Stimulated activated CD8-positive, alpha-beta memory T cell treated with anti-CD3 and anti-CD28 coated beads, Interleukin-12 subunit alpha, Interleukin-12 subunit beta, amount 100 ng/mL, for 4 hours (primary cell): ENCODE measurements around the gene C19orf47.
"Not testable (repeated sequence)": the region's sequence is repeated elsewhere in the genome, so short reads cannot be mapped to it uniquely, and the experiment has no call there.

ENCODE experiments used
- DNase-seq: peaks from one replicate; pipeline ENCODE4 v3.0.0-alpha.2; 2020; ENCODE audit warnings: low read depth

Gene C19orf47

DNA sequence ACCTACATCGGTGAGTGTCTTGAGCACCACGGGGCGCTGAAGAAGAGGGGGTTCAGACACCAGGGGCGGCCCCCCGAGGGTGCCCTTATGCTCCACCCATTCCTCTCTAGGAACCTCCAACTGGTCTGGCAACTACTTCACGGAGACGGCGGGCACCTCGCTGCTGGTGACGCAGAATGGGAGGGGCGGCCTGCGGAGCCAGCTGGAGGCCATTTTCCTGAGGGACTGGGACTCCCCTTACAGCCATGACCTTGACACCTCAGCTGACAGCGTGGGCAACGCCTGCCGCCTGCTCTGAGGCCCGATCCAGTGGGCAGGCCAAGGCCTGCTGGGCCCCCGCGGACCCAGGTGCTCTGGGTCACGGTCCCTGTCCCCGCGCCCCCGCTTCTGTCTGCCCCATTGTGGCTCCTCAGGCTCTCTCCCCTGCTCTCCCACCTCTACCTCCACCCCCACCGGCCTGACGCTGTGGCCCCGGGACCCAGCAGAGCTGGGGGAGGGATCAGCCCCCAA lies 29.7 kb upstream of the C19orf47 start:
- DNase-seq: no peak

DNA sequence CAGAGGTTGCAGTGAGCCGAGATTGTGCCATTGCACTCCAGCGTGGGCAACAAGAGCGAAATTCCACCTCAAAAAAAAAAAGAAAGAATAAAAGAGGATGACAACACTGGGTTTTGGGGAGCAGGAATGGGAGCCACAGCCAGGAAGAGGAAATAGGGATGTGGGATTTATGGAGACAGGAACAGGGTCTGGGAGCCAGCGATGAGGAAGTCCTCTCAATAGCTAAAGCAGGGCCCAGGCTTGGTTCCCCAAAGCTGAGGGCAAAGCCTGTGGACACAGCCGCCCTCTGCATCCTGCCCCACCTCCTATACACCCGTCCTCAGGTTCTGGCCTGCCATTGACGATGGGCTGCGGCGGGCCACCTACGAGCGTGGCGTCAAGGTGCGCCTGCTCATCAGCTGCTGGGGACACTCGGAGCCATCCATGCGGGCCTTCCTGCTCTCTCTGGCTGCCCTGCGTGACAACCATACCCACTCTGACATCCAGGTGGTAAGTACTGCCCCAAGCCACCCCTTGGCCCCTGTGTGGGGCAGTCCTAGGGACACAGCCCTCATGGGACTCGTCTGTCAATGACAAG lies 28.2 kb upstream of the C19orf47 start:
- DNase-seq: no peak

DNA sequence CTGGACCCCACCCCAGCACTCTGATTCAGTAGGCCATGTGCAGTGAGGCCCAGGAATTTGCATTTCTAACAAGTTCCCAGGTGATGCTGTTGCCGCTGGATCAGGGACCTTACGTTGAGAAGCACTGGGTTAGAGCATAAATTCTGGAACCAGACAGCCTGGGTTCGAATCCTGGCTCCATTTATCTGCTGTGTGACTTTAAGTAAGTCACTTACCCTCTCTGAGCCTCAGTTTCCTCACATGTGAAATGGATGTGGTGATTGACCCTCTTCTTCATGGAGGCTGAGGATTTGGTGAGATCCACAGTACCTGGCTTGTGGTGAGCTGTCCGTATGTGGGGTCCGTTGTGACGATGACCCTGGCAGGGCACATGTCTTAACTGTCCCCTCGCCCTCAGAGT lies 25.9 kb upstream of the C19orf47 start:
- DNase-seq: no peak

DNA sequence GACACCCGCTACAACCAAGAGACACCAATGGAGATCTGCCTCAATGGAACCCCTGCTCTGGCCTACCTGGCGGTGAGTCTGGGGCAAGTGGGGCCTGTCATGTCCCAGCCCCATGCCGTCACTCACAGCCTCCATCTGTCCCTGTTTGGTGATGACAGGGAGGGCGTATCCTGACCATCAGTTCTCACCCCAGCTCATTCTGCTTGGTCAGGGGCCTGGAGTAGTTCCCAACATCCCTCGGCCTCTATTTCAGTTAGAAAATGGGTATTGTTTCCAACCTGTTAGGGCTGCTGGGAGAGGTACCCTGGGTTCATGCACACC lies 23.6 kb upstream of the C19orf47 start:
- no peak for DNase-seq

DNA sequence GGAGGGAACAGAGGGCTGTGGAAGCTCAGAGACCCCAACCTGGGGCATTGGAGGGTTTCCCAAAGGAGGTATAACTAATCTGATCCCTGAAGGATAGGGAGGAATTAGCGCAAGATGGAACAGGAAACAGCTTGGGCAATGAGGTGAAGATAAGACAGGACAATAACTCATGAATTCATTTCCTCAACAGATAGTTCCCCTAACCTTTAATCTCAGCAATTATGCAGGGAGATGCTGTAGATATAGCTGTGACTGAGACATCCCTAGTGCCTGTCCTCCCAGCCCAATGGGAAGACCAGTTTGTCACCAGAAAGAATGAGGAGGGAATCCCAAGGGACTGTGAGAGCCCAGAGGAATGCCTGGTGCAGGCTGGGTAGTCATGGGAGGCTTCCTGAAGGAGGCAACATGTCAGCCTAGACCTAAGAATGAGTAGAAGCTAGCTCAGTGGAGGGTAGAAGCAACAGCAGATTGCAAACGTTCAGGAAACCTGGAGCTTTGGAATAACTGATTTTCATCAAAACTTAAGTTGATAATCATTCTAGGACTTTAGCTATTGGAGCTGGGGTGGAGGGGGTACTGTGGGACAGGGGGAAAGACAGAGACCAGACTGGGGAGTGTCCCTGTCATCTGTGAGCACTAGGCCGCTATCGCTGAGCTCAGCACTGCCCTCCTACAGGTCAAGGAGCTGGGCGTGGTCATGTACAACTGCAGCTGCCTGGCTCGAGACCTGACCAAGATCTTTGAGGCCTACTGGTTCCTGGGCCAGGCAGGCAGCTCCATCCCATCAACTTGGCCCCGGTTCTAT lies 23.0 kb upstream of the C19orf47 start:
- DNase-seq: no peak

DNA sequence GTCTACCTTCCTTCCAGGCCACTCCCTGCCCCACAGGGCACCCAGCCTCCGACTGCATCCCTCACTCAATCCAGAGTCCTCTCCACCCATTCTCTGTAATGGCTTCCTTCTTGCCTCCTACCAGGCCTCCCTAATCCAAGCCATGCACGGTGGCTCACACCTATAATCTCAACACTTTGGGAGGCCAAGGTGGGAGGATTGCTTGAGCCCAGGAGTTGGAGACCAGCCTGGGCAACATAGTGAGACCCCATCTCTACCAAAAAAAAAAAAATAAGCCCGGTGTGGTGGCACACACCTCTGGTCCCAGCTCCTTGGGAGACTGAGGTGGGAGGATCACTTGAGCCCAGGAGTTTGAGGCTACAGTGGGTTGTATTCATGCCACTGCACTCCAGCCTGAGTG lies 22.1 kb upstream of the C19orf47 start:
- DNase-seq: not testable (repeated sequence)

DNA sequence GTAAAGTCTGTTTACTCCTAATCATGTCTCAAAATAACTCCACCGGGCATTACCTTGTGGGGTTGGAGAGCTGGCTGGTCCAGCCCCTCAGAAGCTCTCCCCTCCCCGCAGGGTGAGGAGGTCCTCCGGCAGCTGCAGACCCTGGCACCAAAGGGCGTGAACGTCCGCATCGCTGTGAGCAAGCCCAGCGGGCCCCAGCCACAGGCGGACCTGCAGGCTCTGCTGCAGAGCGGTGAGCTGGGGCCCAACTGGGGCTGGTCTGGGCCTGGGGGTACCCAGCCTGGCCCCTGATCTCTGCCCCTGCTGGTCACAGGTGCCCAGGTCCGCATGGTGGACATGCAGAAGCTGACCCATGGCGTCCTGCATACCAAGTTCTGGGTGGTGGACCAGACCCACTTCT lies 21.6 kb upstream of the C19orf47 start:
- no peak for DNase-seq

DNA sequence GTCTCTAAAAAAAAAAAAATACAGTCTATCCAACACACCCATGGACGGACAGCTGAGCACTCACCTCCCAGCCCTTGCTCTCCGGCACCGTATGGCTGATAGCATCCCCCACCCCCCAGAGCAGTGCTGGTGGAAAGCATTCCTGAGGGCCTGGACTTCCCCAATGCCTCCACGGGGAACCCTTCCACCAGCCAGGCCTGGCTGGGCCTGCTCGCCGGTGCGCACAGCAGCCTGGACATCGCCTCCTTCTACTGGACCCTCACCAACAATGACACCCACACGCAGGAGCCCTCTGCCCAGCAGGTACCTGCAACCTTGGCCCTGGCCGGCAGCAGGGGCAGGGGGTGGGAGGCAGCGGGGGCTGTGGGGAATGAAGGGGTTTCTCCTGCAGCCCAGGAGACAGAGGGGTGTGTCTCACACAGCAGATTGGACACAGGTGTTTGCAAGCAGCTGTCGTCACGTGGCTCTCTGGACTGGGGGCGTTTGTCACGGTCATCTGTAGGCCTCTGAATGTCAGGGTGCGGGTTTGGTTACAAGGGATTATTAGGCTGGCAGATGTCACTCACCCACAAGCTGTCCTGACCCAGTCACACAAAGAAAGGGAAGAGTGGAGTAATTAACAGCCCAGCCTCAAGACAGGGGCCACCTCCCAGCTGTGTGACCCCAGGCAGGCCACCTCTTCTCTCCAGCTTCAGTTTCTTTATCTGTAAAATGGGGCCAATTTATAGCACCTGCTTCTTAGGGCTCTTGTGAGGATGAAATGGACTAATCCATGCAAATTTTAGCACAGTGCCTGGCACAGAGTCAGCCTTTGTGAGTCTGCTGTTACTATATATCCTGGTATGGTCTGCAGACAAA lies 19.6 kb upstream of the C19orf47 start:
- no peak for DNase-seq

DNA sequence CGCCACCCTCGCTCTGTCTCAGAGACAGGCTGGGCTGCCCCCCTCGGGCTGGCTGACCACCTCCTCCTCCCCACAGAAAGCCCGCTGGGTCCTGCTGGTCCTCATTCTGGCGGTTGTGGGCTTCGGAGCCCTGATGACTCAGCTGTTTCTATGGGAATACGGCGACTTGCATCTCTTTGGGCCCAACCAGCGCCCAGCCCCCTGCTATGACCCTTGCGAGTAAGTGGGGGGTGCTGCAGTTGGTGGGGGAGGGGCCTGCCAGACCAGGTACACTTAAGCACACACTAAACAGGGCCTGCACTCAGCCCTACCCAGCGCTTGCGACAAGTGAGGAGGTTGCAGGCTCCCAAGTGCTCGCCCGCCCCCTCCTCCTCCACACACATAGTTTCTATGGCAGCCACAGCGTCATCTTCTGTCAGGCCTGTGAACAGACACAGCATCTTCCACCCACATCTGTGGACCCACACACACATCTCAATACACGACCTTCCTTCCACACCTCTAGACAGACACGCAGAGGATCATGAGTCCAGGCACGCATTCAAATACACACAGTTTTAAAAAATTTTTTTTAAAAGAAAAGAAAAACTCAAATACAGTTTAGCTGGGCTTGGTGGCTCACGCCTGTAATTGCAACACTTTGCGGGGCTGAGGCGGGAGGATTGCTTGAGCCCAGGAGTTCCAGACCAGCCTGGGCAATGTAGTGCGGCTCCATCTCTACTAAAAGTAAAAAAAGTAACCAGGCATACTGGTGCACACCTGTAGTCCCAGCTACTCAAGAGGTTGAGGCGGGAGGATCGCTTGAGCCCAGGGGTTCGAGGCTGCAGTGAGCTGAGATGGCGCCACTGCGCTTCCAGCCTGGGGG lies 18.7 kb upstream of the C19orf47 start:
- DNase-seq: no peak

DNA sequence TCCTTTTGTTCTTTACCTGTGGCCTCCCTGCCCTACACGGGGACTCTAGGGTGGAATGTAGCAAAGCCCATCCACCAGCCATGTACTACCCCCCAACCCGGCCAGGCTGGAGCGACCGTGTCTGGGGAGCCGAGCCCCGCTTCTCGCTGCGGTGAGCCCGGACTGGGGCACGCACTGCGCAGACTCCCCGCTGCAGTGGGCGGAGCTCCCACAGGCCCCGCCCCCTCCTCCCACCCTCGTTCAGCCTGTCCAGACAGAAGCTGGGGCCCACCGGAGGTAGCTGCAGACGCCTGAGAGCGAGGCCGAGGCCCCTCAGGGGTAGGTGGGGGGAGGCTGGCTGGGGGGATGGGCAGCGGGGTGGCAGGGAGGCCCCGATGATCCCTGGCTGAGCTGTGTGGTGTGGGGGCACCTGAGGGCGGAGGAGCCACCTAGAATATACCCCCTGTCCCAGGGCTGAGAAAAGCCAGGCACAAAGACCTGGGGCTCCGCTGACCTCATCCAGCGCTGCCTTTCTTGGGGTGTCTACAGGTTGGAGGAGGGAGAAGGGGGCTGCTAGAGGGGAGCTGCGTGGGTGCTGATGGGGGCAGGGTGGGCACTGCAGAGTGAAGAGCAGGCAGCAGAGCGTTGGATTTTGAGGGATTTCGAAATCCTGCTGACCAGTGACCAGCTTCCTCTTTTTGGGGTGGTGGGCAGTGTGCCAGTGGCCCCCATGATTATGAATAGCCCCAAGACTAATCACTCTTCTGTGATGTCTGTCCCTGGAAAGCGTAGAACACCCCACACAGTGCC lies 17.6 kb upstream of the C19orf47 start:
- DNase-seq: peak; percentile 19

DNA sequence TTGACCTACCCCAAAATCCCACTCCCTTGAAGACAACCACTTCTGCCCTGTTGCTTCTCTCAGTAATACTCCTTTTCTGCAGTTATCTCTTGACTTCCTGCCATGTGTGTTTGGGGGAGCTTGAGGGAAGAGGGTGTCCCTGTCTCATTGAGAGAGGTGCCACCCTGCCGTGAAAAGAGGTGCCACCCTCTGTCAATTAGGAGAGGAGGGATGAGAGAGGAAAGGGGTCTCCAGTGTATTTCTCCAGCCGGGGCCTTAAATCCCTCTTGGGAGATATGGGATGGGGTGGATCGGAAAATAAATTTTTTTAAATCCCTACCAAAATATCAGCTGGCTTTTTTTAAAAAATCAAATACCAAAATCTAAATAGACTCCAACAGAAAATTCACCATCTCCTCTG lies 16.8 kb upstream of the C19orf47 start:
- DNase-seq: no peak

DNA sequence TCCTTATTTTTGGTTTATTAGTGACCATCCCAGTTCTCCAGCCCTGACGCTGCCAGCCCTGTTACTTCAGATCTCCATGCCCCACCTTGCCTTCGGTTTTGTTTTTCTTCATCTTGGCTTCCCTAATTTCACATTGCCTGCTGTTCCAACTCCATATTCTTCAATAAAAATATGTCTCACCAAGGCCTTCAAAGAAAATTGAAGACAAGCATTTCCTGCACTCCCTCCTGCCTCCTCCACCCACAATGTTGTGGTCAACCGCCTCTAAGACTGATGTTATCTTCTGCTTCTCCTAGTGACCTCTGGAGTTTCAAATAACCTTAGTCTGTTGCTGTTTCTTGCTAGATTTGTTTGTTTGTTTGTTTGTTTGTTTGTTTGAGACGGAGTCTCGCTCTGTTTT lies 14.9 kb upstream of the C19orf47 start:
- no peak for DNase-seq

DNA sequence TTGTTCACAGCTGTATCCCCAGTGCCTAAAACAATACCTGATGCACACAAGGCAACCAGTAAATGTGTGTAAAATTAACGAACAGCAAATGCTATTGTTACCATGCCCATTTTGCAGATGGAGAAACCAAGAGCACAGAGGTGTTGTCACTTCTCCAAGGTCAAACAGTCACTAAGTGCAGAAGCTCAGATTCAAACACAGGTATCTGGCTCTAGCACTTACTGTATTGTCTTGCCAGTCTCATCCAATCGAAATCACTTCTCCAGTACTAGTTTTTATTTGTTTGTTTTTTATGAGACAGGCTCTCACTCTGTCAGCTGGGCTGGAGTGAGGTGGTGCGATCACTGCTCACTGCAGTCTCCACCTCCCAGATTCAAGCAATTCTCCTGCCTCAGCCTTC lies 14.0 kb upstream of the C19orf47 start:
- DNase-seq: no peak

DNA sequence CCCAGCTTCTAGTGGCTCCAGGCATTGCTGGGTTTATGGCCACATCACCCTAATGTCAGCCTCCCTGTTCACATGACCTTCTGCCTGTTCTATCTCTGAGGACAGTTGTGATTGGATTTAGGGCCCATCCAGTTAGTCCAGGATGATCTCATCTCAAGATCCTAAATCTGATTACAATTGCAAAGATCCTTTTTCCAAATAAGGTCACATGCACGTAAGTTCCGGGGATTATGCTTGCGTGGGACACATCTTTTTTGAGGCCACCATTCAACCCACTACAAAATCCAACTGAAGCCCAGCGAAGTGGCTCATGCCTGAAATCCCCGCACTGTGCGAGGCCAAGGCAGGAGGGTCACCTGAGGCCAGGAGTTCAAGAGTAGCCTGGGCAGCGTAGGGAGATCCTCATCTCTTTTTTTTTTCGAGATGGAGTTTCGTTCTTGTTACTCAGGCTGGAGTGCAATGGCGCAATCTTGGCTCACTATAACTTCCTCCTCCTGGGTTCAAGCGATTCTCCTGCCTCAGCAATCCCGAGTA lies 12.6 kb upstream of the C19orf47 start:
- no peak for DNase-seq

DNA sequence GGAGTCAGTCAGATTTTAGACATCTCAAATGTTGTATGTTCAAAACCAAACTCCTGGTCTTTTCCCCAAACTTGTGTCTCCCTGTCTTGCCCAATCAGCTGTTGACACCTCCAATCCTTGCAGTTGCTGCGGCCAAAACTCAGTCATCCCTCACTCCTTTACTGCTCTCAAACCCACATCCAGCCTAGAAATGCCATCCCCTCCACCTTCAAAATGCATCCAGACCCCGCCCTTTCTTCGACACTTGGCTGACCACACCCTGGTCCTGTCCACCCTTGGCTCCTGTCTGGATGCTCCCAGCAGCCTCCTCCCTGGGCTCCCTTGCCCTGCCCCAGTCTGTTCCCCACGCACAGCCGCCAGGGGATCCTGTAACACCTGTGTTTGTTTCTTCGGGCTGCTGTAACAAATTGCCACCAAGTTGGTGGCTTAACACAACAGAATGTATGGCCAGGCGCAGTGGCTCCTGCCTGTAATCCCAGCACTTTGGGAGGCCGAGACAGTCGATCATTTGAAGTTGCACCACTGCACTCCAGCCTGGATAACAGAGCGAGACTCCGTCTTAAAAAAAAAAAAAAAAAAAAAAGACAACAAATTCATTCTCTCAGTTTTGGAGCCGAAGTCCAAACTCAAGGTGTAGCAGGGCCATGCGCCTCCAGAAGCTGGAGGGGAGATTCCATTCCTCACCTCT lies 12.0 kb upstream of the C19orf47 start:
- DNase-seq: no peak

DNA sequence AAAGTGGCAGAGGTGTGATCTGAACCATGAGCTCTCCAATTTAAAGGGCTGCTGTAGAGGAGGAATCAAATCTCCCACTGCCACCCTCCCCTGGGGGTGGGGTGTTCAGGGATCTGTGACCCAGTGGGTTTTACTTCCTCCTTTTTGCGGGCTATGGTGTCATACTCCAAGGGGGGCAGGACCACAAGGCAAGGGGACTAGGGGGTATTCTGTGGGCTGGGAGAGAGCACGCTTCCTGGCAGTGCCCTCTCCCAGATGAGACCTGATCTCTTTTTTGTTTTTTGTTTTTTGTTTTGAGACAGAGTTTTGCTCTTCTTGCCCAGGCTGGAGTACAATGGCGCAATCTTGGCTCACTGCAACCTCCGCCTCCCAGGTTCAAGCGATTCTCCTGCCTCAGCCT lies 10.6 kb upstream of the C19orf47 start:
- DNase-seq: no peak

DNA sequence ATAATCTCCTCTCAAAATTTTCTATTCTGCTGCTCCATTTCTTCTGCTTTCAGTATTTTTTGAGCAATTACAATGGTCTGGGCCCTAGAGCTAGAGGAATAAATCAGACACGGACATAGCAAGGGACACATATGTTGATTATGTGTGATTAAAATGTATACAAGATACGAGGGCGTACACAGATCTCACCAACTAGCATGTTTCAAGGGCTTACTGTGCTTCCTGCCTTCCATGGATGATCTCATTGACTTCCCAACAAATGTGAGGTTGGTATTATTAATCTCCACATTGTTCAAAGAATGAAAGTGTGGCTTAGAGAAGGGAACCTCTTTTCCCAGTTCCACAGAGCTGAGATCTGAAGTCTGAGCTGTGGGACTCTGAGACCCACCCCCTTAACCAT lies 9.4 kb upstream of the C19orf47 start:
- no peak for DNase-seq

DNA sequence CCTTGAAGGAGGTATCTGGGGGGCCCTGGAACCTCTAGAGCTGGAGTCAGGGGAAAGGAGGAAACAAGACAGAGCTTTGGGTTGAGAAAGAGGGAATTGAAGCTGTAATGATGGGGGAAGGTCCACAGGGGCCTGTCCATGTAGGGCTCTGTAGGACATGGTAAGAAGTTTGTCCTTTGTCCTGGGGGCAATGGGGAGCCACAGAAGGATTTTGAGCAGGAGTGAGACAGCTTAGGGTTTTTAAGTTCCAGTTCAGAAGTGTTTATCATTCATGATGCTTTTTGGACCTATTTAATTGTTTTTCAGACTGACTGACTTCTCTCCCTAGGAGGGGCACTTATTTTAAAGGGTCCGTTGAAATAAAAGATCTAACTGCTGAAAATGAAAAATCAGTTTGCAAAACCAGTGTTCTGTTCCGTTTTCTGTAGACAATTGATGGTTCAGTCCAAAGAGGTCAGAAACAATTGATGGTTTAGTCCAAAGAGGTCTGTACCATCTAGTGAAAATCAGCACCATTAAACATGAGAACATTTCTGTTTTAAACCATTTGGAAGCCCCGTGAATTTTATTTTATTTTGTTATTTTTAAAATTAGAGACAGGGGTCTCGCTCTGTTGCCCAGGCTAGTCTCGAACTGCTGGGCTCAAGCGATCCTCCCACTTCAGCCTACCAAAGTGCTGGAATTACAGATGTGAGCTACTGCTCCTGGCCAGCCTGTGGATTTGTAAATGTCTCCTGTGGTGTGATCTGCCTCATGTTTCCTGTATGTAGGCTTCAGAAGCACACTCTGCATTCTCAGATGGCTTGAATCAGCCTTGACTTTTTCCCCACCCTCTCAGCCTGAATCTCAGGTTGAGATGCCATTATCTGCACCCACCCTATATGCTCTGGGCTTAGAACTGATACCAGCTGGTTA lies 8.7 kb upstream of the C19orf47 start:
- no peak for DNase-seq

DNA sequence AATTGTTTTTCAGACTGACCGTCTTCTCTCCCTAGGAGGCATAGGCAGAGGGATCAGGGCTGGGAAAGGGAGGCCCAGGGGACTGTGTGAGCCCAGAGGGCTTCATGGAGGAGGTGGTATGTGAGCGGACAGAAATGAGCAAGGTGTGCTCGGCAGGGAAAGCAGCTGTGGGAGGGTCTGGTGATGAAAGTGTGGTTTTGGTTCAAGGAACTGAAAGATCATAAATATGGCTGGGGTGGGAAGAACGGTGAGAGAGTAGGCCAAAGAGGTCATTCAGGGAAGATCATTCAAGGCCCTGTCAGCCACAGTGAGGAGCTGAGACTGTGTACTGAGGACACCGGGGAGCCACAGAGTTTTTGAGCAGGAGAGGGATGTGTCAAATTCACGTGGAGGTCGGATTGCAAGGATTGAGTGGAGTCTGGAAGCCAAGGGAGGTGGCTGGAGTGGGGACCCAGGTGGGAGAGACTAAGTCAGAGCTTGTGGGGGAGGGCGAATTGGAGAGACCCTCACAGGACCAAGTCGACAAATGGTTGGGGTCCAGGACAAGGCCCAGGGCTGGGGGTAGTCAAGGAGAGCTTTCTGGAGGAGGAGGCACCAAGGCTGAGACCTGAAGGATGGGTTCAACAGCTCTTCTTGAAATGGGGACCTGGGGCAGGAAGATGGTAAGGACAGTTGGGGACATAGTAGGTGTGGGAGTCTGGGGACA lies 7.9 kb upstream of the C19orf47 start:
- DNase-seq: no peak
